ENCODE measurements around the gene RBP4.

RBP4 gene

GRCh38 chr10:93572606-93573005 lies 28.4 kb downstream of the RBP4 start:
- peak; percentile 54 for DNase-seq (ENCODE audit: low read depth)
- TF ChIP-seq MYC (IDR thresholded peaks at IDR 0.05; ENCODE audit: low read depth, low read length): peak; percentile 13; the same call in 1 of the 2 replicates
- TF ChIP-seq, protein P1, sequence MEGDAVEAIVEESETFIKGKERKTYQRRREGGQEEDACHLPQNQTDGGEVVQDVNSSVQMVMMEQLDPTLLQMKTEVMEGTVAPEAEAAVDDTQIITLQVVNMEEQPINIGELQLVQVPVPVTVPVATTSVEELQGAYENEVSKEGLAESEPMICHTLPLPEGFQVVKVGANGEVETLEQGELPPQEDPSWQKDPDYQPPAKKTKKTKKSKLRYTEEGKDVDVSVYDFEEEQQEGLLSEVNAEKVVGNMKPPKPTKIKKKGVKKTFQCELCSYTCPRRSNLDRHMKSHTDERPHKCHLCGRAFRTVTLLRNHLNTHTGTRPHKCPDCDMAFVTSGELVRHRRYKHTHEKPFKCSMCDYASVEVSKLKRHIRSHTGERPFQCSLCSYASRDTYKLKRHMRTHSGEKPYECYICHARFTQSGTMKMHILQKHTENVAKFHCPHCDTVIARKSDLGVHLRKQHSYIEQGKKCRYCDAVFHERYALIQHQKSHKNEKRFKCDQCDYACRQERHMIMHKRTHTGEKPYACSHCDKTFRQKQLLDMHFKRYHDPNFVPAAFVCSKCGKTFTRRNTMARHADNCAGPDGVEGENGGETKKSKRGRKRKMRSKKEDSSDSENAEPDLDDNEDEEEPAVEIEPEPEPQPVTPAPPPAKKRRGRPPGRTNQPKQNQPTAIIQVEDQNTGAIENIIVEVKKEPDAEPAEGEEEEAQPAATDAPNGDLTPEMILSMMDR (IDR thresholded peaks at IDR 0.05; ENCODE audit: low read depth, low read length): no peak

GRCh38 chr10:93570383-93570782 lies 30.7 kb downstream of the RBP4 start:
- TF ChIP-seq, protein P1 (IDR thresholded peaks at IDR 0.05; ENCODE audit: low read depth, low read length): no peak
- TF ChIP-seq POLR2A (IDR thresholded peaks at IDR 0.05; ENCODE audit: extremely low read depth, insufficient read length) (no peak), MYC (IDR thresholded peaks at IDR 0.05; ENCODE audit: low read depth, low read length) (no peak)
- TF ChIP-seq, protein P2, sequence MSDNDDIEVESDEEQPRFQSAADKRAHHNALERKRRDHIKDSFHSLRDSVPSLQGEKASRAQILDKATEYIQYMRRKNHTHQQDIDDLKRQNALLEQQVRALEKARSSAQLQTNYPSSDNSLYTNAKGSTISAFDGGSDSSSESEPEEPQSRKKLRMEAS (IDR thresholded peaks at IDR 0.05; ENCODE audit: low read depth, low read length): no peak
- no peak overlapping the region for H3K4me3 ChIP-seq (ENCODE audit: low read depth, low read length)
- DNase-seq (ENCODE audit: low read depth): no peak

More at GRCh38 chr10:93572606-93573005, 28.4 kb downstream of the RBP4 start:
- peak overlapping the region; percentile 29 for H3K4me3 ChIP-seq (ENCODE audit: low read depth, low read length)

DNA sequence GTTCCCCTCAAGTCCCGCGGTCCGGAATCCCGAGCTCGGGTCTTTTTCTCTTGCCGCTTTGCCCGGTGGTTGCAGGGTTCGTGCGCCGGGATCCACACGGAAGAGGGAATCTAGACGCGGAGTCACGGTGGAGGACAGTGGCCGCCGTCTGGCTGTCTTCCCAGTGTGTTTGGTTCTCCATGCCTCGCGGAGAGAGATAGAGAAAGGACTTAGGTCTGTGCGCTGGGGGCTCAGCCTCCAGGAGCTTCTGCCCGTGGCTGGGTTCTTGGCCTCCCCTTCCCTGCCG lies 33.0 kb downstream of the RBP4 start:
- H3K4me3 ChIP-seq (ENCODE audit: low read depth, low read length): no peak overlapping the region
- TF ChIP-seq MYC (IDR thresholded peaks at IDR 0.05; ENCODE audit: low read depth, low read length) (no peak), POLR2A (IDR thresholded peaks at IDR 0.05; ENCODE audit: extremely low read depth, insufficient read length) (no peak)
- TF ChIP-seq, protein P1 (IDR thresholded peaks at IDR 0.05; ENCODE audit: low read depth, low read length): no peak
- no peak for DNase-seq (ENCODE audit: low read depth)

DNA sequence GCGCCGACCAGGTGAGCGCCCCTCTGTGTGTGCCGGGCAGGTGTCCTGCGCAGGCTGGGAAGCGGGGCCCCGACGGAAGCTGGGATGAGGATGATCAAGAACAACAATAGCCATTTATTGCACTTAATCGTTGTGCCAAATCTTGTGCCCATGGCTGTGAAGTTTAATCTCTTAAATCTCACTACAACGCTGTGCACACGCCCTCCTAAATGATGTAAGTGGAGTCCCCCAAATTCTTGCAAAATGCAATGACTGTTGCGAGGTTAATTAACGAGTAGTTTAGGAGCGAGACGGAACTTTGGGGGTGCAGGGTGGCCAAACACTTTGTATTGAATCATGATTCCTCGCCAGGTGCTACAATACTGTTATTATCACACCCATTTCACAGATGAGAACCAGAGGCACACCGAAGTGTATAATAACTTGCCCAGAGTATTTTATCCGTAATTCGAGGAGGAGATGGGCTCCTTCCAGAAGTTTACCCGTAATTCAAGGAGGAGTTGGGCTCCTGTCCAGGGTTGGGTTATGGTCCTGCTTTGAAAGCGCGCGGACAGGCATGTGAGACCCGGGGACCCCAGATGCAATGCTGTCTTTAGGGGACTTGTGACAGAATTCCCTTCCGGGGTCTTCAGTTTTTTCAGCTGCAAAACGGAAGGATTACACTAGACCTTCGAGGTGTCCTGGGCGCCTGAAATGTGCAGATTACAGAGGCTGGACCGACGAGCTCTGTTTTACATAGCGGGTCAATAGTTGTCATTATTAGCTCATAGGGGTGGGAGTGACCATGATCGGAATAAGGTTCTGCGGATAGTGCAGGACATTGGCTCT lies 33.5 kb downstream of the RBP4 start:
- no peak for DNase-seq (ENCODE audit: low read depth)
- TF ChIP-seq, protein P2 (IDR thresholded peaks at IDR 0.05; ENCODE audit: low read depth, low read length): no peak
- TF ChIP-seq, protein P1 (IDR thresholded peaks at IDR 0.05; ENCODE audit: low read depth, low read length): no peak
- TF ChIP-seq POLR2A (IDR thresholded peaks at IDR 0.05; ENCODE audit: extremely low read depth, insufficient read length) (no peak), MYC (IDR thresholded peaks at IDR 0.05; ENCODE audit: low read depth, low read length) (no peak)
- peak overlapping the region; percentile 59 for H3K4me3 ChIP-seq (ENCODE audit: low read depth, low read length)

- DNase-seq (ENCODE audit: low read depth): peak; percentile 94
- H3K4me3 ChIP-seq (ENCODE audit: low read depth, low read length): peak within 1 kb of the TSS; percentile 59
- TF ChIP-seq, protein P2 (IDR thresholded peaks at IDR 0.05; ENCODE audit: low read depth, low read length): peak; percentile 61
- TF ChIP-seq MYC (IDR thresholded peaks at IDR 0.05; ENCODE audit: low read depth, low read length): peak; percentile 74
- TF ChIP-seq, protein P1 (IDR thresholded peaks at IDR 0.05; ENCODE audit: low read depth, low read length): no peak
- TF ChIP-seq POLR2A (IDR thresholded peaks at IDR 0.05; ENCODE audit: extremely low read depth, insufficient read length): peak; percentile 47
These were observed 34.4 kb downstream of the RBP4 start, which contains the start of gene FFAR4 for GRCh38 chr10:93566435-93567276. Gene FFAR4, plus strand, starts transcription at chr10:93566665. Its CDS starts 56 bp downstream, at chr10:93566721.
